Neural cell (in vitro differentiated cells): ENCODE results near the gene UGT2B7. TPM values are rescaled to one million over a fixed set of nuclear protein-coding genes. Genes with fewer than 3 reads are reported as not detected.
"Not testable (repeated sequence)": the region's sequence is repeated elsewhere in the genome, so short reads cannot be mapped to it uniquely, and the experiment has no call there.

Experiments used
- H2AFZ ChIP-seq: fragments of 200-600, 300-800 bp; sonication (generic), shearing (Covaris generic); 2 replicates; pipeline ENCODE4 v1.6.0; 2014; ENCODE audit warnings: low read depth, mild to moderate bottlenecking, antibody characterized with exemption, low read length, moderate library complexity
- H3F3A ChIP-seq: fragments of 200-600 bp; shearing (Covaris generic); 2 replicates; pipeline ENCODE4 v1.6.1; 2016; ENCODE audit warnings: mild to moderate bottlenecking, moderate library complexity, mixed read lengths, antibody characterized with exemption, low read length; ENCODE audit not compliant: insufficient read depth, poor library complexity, severe bottlenecking
- H3K27ac ChIP-seq: fragments of 200-600, 300-800 bp; sonication (generic), shearing (Covaris generic); 2 replicates; pipeline ENCODE4 v1.5.1; 2014; ENCODE audit warnings: mild to moderate bottlenecking, low read length, moderate library complexity
- H3K27me3 ChIP-seq: fragments of 300-800, 200-600 bp; sonication (generic), shearing (Covaris generic); 2 replicates; pipeline ENCODE4 v1.6.0; 2014; ENCODE audit warnings: mild to moderate bottlenecking, low read depth, low read length, moderate library complexity; ENCODE audit not compliant: insufficient read depth
- H3K36me3 ChIP-seq: fragments of 300-800, 200-600 bp; sonication (generic), shearing (Covaris generic); 2 replicates; pipeline ENCODE4 v1.5.1; 2014; ENCODE audit warnings: mild to moderate bottlenecking, antibody characterized with exemption, low read length, moderate library complexity; ENCODE audit not compliant: insufficient read depth
- H3K4me2 ChIP-seq: fragments of 300-800, 200-600 bp; sonication (generic), shearing (Covaris generic); 2 replicates; pipeline ENCODE4 v1.6.0; 2014; ENCODE audit warnings: mild to moderate bottlenecking, low read length
- H3K4me3 ChIP-seq: fragments of 300-800, 200-600 bp; sonication (generic), shearing (Covaris generic); 2 replicates; pipeline ENCODE4 v1.5.1; 2014; ENCODE audit warnings: mild to moderate bottlenecking, low read length, moderate library complexity
- H3K79me2 ChIP-seq: fragments of 200-600 bp; shearing (Covaris generic); replicated peaks from 2 replicates; pipeline ENCODE4 v1.6.0; 2014; ENCODE audit warnings: mild to moderate bottlenecking, low read length, moderate library complexity; ENCODE audit not compliant: insufficient read depth
- H3K9ac ChIP-seq: fragments of 300-800, 200-600 bp; sonication (generic), shearing (Covaris generic); 2 replicates; pipeline ENCODE4 v1.6.1; 2016; ENCODE audit warnings: mild to moderate bottlenecking, low read length, mixed read lengths
- H3K9me2 ChIP-seq: fragments of 200-600 bp; shearing (Covaris generic); 2 replicates; pipeline ENCODE4 v1.6.1; 2016; ENCODE audit warnings: mild to moderate bottlenecking, low read length, mixed read lengths; ENCODE audit not compliant: insufficient read depth
- H3K9me3 ChIP-seq: fragments of 200-600, 300-800 bp; sonication (generic), shearing (Covaris generic); 2 replicates; pipeline ENCODE4 v1.6.1; 2016; ENCODE audit warnings: mild to moderate bottlenecking, mixed run types, low read length, moderate library complexity, mixed read lengths
- H4K20me1 ChIP-seq: fragments of 200-600 bp; shearing (Covaris generic); 2 replicates; pipeline ENCODE4 v1.6.1; 2016; ENCODE audit warnings: mild to moderate bottlenecking, mixed run types; ENCODE audit not compliant: insufficient read depth
- EP300 ChIP-seq: fragments of 450-650 bp; conservative IDR thresholded peaks from 2 replicates; pipeline ENCODE4 v1.6.1; 2014; ENCODE audit warnings: antibody characterized with exemption, mild to moderate bottlenecking, moderate library complexity; ENCODE audit not compliant: poor library complexity, severe bottlenecking
- EZH2 ChIP-seq: fragments of 200-600, 300-800 bp; shearing (Covaris generic), sonication (generic); IDR thresholded peaks from 2 replicates; pipeline ENCODE4 v1.6.1; 2014; ENCODE audit warnings: antibody characterized with exemption, low read length, borderline replicate concordance, mild to moderate bottlenecking; ENCODE audit not compliant: insufficient read depth, poor library complexity, severe bottlenecking
- MXI1 ChIP-seq: fragments of 450-650 bp; conservative IDR thresholded peaks from 2 replicates; pipeline ENCODE4 v1.6.1; 2014; ENCODE audit warnings: antibody characterized with exemption, mild to moderate bottlenecking; ENCODE audit not compliant: poor library complexity, severe bottlenecking
- POLR2AphosphoS5 ChIP-seq: IDR thresholded peaks from 2 replicates; pipeline ENCODE4 v1.6.1; 2012
- RAD21 ChIP-seq: fragments of 450-650 bp; conservative IDR thresholded peaks from 2 replicates; pipeline ENCODE4 v1.6.1; 2014; ENCODE audit warnings: antibody characterized with exemption, mild to moderate bottlenecking, moderate library complexity
- SMC3 ChIP-seq: fragments of 450-650 bp; conservative IDR thresholded peaks from 2 replicates; pipeline ENCODE4 v1.6.1; 2014; ENCODE audit warnings: antibody characterized with exemption, mild to moderate bottlenecking, moderate library complexity; ENCODE audit not compliant: poor library complexity
- TAF1 ChIP-seq: IDR thresholded peaks from 2 replicates; pipeline ENCODE4 v1.6.1; 2012; ENCODE audit warnings: low read depth
- polyA minus RNA-seq: library from RNA; depleted of rRNA, polyadenylated mRNA; stranded (reverse); fragments of >200 nt; gene quantifications from 2 replicates; pipeline ENCODE4 v1.2.3, GENCODE V29; 2014
- polyA plus RNA-seq: library from polyadenylated mRNA; depleted of rRNA; stranded (reverse); fragments of >200 nt; gene quantifications from 2 replicates; pipeline ENCODE4 v1.2.3, GENCODE V29; 2014
- TF ChIP-seq, protein P1 (sequence below): IDR thresholded peaks from 2 replicates; pipeline ENCODE4 v1.6.1; 2012; ENCODE audit warnings: borderline replicate concordance
- TF ChIP-seq, protein P2 (sequence below): fragments of 450-650 bp; IDR thresholded peaks from 2 replicates; pipeline ENCODE4 v1.5.1; 2014; ENCODE audit warnings: antibody characterized with exemption, mild to moderate bottlenecking, moderate library complexity; ENCODE audit not compliant: poor library complexity, severe bottlenecking

Gene UGT2B7
- polyA plus RNA-seq = not detected in 2 replicates
- not detected in 2 replicates for polyA minus RNA-seq

DNA sequence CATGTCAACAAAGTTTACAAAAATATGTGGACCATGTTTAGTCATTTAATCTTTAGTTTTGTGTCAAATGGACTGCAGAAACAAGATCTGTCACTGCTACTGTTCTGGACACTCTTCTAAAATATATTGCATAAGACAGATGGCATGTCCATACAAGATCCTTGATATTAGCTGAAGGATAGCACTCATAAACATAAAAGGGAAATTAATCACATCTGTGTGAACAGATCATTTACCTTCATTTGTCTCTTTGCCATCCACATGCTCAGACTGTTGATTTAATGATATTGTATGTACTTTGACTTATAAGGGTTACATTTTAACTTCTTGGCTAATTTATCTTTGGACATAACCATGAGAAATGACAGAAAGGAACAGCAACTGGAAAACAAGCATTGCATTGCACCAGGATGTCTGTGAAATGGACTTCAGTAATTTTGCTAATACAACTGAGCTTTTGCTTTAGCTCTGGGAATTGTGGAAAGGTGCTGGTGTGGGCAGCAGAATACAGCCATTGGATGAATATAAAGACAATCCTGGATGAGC is at the start of gene UGT2B7:
TSS of gene UGT2B7 (plus strand) at position 364 of the 546 bp plus-strand sequence. CDS start at position 411, 47 bp downstream.
- Histone ChIP-seq H4K20me1 (no peaks in the 10 kb centered on the region), H3K9ac (no peak within 1 kb of the TSS), H3K27ac (no peak within 1 kb of the TSS), H2AFZ (no peak within 1 kb of the TSS), H3K9me2 (no peaks in the 10 kb centered on the region), H3F3A (no peaks in the 10 kb centered on the region), H3K27me3 (no peaks in the 10 kb centered on the region), H3K4me3 (no peak within 1 kb of the TSS), H3K79me2 (no peaks in the 10 kb centered on the region), H3K36me3 (no peaks in the 10 kb centered on the region), H3K9me3 (no peaks in the 10 kb centered on the region), H3K4me2 (no peak within 1 kb of the TSS)
- no peak for TF ChIP-seq TAF1

DNA sequence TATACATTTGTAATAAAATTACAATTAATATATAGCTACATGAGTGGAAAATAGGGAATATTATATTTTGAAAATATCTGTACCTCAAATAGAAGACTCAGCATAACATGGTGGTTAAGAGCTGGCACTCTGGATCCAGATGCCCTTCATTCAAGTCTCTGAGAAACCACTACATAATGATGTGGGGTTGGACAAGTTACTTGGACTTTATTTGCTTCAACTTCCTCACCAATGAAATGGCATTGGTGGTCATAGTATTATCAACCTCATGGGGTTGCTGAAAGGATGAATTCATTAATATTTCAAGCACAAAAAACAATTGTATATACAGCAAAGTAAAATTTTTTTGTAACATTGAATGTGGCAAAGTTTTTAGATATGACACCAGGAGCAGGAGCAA is 46.4 kb upstream of the UGT2B7 start:
- TF ChIP-seq POLR2AphosphoS5 = no peak
- TF ChIP-seq, protein P1, sequence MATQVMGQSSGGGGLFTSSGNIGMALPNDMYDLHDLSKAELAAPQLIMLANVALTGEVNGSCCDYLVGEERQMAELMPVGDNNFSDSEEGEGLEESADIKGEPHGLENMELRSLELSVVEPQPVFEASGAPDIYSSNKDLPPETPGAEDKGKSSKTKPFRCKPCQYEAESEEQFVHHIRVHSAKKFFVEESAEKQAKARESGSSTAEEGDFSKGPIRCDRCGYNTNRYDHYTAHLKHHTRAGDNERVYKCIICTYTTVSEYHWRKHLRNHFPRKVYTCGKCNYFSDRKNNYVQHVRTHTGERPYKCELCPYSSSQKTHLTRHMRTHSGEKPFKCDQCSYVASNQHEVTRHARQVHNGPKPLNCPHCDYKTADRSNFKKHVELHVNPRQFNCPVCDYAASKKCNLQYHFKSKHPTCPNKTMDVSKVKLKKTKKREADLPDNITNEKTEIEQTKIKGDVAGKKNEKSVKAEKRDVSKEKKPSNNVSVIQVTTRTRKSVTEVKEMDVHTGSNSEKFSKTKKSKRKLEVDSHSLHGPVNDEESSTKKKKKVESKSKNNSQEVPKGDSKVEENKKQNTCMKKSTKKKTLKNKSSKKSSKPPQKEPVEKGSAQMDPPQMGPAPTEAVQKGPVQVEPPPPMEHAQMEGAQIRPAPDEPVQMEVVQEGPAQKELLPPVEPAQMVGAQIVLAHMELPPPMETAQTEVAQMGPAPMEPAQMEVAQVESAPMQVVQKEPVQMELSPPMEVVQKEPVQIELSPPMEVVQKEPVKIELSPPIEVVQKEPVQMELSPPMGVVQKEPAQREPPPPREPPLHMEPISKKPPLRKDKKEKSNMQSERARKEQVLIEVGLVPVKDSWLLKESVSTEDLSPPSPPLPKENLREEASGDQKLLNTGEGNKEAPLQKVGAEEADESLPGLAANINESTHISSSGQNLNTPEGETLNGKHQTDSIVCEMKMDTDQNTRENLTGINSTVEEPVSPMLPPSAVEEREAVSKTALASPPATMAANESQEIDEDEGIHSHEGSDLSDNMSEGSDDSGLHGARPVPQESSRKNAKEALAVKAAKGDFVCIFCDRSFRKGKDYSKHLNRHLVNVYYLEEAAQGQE = no peak
- no peak for TF ChIP-seq RAD21
- TF ChIP-seq TAF1 = no peak
- no peak for TF ChIP-seq EZH2
- no peak for TF ChIP-seq MXI1
- no peak for TF ChIP-seq EP300
- no peak for TF ChIP-seq SMC3
- TF ChIP-seq, protein P2, sequence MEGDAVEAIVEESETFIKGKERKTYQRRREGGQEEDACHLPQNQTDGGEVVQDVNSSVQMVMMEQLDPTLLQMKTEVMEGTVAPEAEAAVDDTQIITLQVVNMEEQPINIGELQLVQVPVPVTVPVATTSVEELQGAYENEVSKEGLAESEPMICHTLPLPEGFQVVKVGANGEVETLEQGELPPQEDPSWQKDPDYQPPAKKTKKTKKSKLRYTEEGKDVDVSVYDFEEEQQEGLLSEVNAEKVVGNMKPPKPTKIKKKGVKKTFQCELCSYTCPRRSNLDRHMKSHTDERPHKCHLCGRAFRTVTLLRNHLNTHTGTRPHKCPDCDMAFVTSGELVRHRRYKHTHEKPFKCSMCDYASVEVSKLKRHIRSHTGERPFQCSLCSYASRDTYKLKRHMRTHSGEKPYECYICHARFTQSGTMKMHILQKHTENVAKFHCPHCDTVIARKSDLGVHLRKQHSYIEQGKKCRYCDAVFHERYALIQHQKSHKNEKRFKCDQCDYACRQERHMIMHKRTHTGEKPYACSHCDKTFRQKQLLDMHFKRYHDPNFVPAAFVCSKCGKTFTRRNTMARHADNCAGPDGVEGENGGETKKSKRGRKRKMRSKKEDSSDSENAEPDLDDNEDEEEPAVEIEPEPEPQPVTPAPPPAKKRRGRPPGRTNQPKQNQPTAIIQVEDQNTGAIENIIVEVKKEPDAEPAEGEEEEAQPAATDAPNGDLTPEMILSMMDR = no peak
- Histone ChIP-seq H3F3A (no peaks in the 10 kb centered on the region), H3K27me3 (no peaks in the 10 kb centered on the region)

DNA sequence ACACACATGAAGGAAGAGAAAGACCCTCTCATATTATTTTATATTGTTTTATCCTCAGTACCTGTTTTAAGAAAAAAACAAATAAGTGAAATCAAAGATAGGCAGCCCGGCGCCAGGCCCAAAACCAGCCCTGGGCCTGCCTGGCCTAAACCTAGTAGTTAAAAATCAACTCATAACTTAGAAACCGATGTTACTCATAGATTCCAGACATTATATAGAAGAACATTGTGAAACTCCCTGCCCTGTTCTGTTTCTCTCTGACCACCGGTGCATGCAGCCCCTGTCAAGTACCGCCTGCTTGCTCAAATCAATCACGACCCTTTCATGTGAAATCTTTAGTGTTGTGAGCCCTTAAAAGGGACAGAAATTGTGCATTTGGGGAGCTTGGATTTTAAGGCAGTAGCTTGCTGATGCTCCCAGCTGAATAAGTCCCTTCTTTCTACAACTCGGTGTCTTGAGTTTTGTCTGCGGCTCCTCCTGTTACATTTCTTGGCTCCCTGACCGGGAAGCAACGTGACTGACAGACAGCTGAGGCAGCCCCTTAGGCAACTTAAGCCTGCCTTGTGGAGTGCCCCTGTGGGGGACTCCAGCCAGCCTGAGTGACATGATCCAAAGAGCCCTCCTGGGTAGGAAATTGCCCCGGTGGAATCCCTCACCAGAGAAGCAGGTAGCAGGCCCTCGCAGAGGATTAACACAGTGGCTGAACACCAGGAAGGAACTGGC is 45.3 kb upstream of the UGT2B7 start:
- H3K27me3 ChIP-seq, H4K20me1 ChIP-seq, H3F3A ChIP-seq, H3K79me2 ChIP-seq, H3K9me2 ChIP-seq, H3K4me2 ChIP-seq, H3K9ac ChIP-seq, H2AFZ ChIP-seq, H3K4me3 ChIP-seq, H3K9me3 ChIP-seq, H3K36me3 ChIP-seq, H3K27ac ChIP-seq: not testable (repeated sequence)

More for the DNA sequence above, 46.4 kb upstream of the UGT2B7 start:
- no peaks in the 10 kb centered on the region for H3K9me2 ChIP-seq
- no peaks in the 10 kb centered on the region for H3K9me3 ChIP-seq
- no peaks in the 10 kb centered on the region for H4K20me1 ChIP-seq
- H3K79me2 ChIP-seq = no peaks in the 10 kb centered on the region
- H3K4me2 ChIP-seq = no peak overlapping the region
- no peak overlapping the region for H3K27ac ChIP-seq
- no peak overlapping the region for H3K9ac ChIP-seq
- no peaks in the 10 kb centered on the region for H3K36me3 ChIP-seq
- no peak overlapping the region for H3K4me3 ChIP-seq
- H2AFZ ChIP-seq = no peak overlapping the region
